SK-N-SH (cell line): ENCODE data around the gene OCA2.

Experiments
- CTCF ChIP-seq: fragments of 200-600 bp; sonication (generic); IDR thresholded peaks from 2 replicates; pipeline ENCODE4 v1.6.1; 2017; ENCODE audit warnings: antibody characterized with exemption, mild to moderate bottlenecking, moderate library complexity
- NRF1 ChIP-seq: IDR thresholded peaks from 2 replicates; pipeline ENCODE4 v1.6.1; 2012; ENCODE audit warnings: low read depth, mild to moderate bottlenecking, low read length
- PBX3 ChIP-seq: IDR thresholded peaks from 2 replicates; pipeline ENCODE4; 2012
- RXRA ChIP-seq: IDR thresholded peaks from 2 replicates; pipeline ENCODE4 v1.4.0; 2012; ENCODE audit warnings: low read depth, mild to moderate bottlenecking, borderline replicate concordance

- TF ChIP-seq RXRA, result no peak
- TF ChIP-seq NRF1, result no peak
- no peak for TF ChIP-seq PBX3
- no peak for TF ChIP-seq CTCF
These were observed 49.5 kb downstream of the OCA2 start for GRCh38 chr15:28049581-28049980.
